Ovary (tissue), 3 donors: Measurements from ENCODE around the gene PHYHD1.

Source experiments
- EP300 ChIP-seq: sonication (generic); formaldehyde crosslinking; IDR thresholded peaks from one replicate; pipeline ENCODE4 v1.6.1; 2017; ENCODE audit warnings: antibody characterized with exemption
- POLR2A ChIP-seq: fragments of 450-650 bp; IDR thresholded peaks from one replicate; pipeline ENCODE4 v1.6.1; 2017; ENCODE audit warnings: antibody characterized with exemption, mild to moderate bottlenecking, moderate library complexity
- TF ChIP-seq, protein P1 (sequence below), 3 donors: fragments of 450-650 bp in 2 of 3; fragments of 200-600 bp in 1 of 3; IDR thresholded peaks; one replicate each; pipeline versions ENCODE4 v1.5.1 to v1.8.0; 2016 to 2022; ENCODE audit warnings: antibody characterized with exemption in 3 of 3, mild to moderate bottlenecking in 1 of 3
- donor health status: DM: no; HTN: no; CAD: no.

DNA sequence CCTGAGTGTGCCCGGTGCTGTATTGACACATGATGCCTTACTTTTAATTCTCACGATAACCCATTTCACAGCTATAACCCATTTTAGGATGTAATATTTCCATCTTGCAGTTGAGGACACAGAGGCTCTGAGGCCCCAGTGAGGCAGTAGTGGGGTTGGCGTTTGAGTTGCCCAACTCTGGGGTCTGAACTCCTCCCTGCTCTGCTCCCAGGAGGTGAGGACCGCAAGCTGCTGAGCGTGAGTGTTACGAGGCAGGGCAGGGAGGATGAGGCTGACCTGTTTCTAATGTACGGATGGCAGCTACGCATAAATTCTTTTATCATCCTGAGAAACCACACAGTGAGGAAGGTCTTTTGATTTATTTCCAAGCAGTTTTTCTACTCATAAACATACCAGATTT, 27.4 kb upstream of the PHYHD1 start:
- TF ChIP-seq, protein P1, sequence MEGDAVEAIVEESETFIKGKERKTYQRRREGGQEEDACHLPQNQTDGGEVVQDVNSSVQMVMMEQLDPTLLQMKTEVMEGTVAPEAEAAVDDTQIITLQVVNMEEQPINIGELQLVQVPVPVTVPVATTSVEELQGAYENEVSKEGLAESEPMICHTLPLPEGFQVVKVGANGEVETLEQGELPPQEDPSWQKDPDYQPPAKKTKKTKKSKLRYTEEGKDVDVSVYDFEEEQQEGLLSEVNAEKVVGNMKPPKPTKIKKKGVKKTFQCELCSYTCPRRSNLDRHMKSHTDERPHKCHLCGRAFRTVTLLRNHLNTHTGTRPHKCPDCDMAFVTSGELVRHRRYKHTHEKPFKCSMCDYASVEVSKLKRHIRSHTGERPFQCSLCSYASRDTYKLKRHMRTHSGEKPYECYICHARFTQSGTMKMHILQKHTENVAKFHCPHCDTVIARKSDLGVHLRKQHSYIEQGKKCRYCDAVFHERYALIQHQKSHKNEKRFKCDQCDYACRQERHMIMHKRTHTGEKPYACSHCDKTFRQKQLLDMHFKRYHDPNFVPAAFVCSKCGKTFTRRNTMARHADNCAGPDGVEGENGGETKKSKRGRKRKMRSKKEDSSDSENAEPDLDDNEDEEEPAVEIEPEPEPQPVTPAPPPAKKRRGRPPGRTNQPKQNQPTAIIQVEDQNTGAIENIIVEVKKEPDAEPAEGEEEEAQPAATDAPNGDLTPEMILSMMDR (IDR thresholded peaks at IDR 0.05), result no peak
- no peak for TF ChIP-seq POLR2A
- TF ChIP-seq EP300, result no peak
